ENCODE data around the gene UNKL.

The UNKL gene

GRCh38 chr16:1327619-1327947, 86.9 kb downstream of the UNKL start:
- TF ChIP-seq EZH2phosphoT487 (conservative IDR thresholded peaks at IDR 0.05; ENCODE audit: low read length) (no peak), CTCF (IDR thresholded peaks at IDR 0.05; ENCODE audit: insufficient read depth, low read length, poor library complexity, severe bottlenecking) (no peak)

GRCh38 chr16:1326946-1327618, 87.4 kb downstream of the UNKL start:
- Histone ChIP-seq H3K9me2 (replicated peaks; ENCODE audit: insufficient read depth, low read length) (no peaks in the 10 kb centered on the region), H2AFZ (ENCODE audit: low read depth, low read length, severe bottlenecking) (no peak overlapping the region), H3K4me3 (ENCODE audit: insufficient read depth, low read length, poor library complexity, severe bottlenecking) (no peak overlapping the region), H3K4me2 (ENCODE audit: low read depth, low read length, poor library complexity, severe bottlenecking) (no peak overlapping the region), H3K9ac (ENCODE audit: low read length) (no peak overlapping the region), H3K27me3 (ENCODE audit: low read length) (no peaks in the 10 kb centered on the region), H3K27ac (ENCODE audit: low read depth, low read length) (no peak overlapping the region), H3K36me3 (ENCODE audit: low read length) (no peaks in the 10 kb centered on the region), H3K9me3 (ENCODE audit: insufficient read depth, low read length) (no peaks in the 10 kb centered on the region), H3K79me2 (ENCODE audit: insufficient read depth, low read length) (no peaks in the 10 kb centered on the region), H4K20me1 (ENCODE audit: low read depth, low read length) (no peaks in the 10 kb centered on the region), H3F3A (ENCODE audit: insufficient read depth) (0 out of 2 replicates have a peak, but pooled peaks cover 4% of the 10 kb centered on the region)
- TF ChIP-seq CTCF (IDR thresholded peaks at IDR 0.05; ENCODE audit: insufficient read depth, low read length, poor library complexity, severe bottlenecking) (no peak), EZH2phosphoT487 (conservative IDR thresholded peaks at IDR 0.05; ENCODE audit: low read length) (no peak)

More at GRCh38 chr16:1327619-1327947, 86.9 kb downstream of the UNKL start:
- Histone ChIP-seq H3K27ac (ENCODE audit: low read depth, low read length) (no peak overlapping the region), H3K9me2 (replicated peaks; ENCODE audit: insufficient read depth, low read length) (no peaks in the 10 kb centered on the region), H2AFZ (ENCODE audit: low read depth, low read length, severe bottlenecking) (no peak overlapping the region), H3K79me2 (ENCODE audit: insufficient read depth, low read length) (no peaks in the 10 kb centered on the region), H3K9ac (ENCODE audit: low read length) (no peak overlapping the region), H4K20me1 (ENCODE audit: low read depth, low read length) (no peaks in the 10 kb centered on the region), H3K4me2 (ENCODE audit: low read depth, low read length, poor library complexity, severe bottlenecking) (no peak overlapping the region), H3F3A (ENCODE audit: insufficient read depth) (0 out of 2 replicates have a peak, but pooled peaks cover 4% of the 10 kb centered on the region), H3K36me3 (ENCODE audit: low read length) (no peaks in the 10 kb centered on the region), H3K27me3 (ENCODE audit: low read length) (no peaks in the 10 kb centered on the region), H3K9me3 (ENCODE audit: insufficient read depth, low read length) (no peaks in the 10 kb centered on the region), H3K4me3 (ENCODE audit: insufficient read depth, low read length, poor library complexity, severe bottlenecking) (no peak overlapping the region)

- Histone ChIP-seq H3K9me2 (replicated peaks; ENCODE audit: insufficient read depth, low read length) (no peaks in the 10 kb centered on the region), H3K9me3 (ENCODE audit: insufficient read depth, low read length) (no peaks in the 10 kb centered on the region), H4K20me1 (ENCODE audit: low read depth, low read length) (no peaks in the 10 kb centered on the region), H3K4me2 (ENCODE audit: low read depth, low read length, poor library complexity, severe bottlenecking) (no peak overlapping the region), H3K4me3 (ENCODE audit: insufficient read depth, low read length, poor library complexity, severe bottlenecking) (no peak overlapping the region), H3F3A (ENCODE audit: insufficient read depth) (0 out of 2 replicates have a peak, but pooled peaks cover 4% of the 10 kb centered on the region), H3K27me3 (ENCODE audit: low read length) (no peaks in the 10 kb centered on the region), H3K79me2 (ENCODE audit: insufficient read depth, low read length) (no peaks in the 10 kb centered on the region), H3K27ac (ENCODE audit: low read depth, low read length) (no peak overlapping the region), H3K36me3 (ENCODE audit: low read length) (no peaks in the 10 kb centered on the region), H3K9ac (ENCODE audit: low read length) (no peak overlapping the region), H2AFZ (ENCODE audit: low read depth, low read length, severe bottlenecking) (no peak overlapping the region)
- TF ChIP-seq EZH2phosphoT487 (conservative IDR thresholded peaks at IDR 0.05; ENCODE audit: low read length) (no peak), CTCF (IDR thresholded peaks at IDR 0.05; ENCODE audit: insufficient read depth, low read length, poor library complexity, severe bottlenecking) (no peak)
These were observed 88.1 kb downstream of the UNKL start for GRCh38 chr16:1326391-1326790.
